ENCODE measurements around the gene RPF1. TPM values are rescaled to one million over a fixed set of nuclear protein-coding genes. Genes with fewer than 3 reads are reported as not detected.

RPF1 gene
- total and polyA plus RNA-seq, 2 of the 8 experiments (the other 6 are each of a cell fraction or from before 2014, with no cell fraction given) = 18.7 to 41.8 TPM

GRCh38 chr1:84502927-84503326, 23.9 kb downstream of the RPF1 start:
- no peak overlapping the region for H3K27ac ChIP-seq (ENCODE audit: low read depth, low read length)
- no peak overlapping the region for H3K14ac ChIP-seq (ENCODE audit: insufficient read length)
- H2BK5ac ChIP-seq (ENCODE audit: low read depth, low read length) = no peak overlapping the region
- no peak overlapping the region for H4K5ac ChIP-seq (ENCODE audit: insufficient read length, low read depth, low read length)
- peaks cover 3 to 59% of the 10 kb centered on the region in 2 experiments; a peak in 2 of 4 replicates for H3K79me2 ChIP-seq (ENCODE audit: control insufficient read depth in 1 of 2, insufficient read depth in 2 of 2, low read length in 2 of 2)
- ChIA-PET CTCF (ENCODE audit: partially characterized antibody) (interaction anchor here (1.1 to 2.5 kb wide), 6 partner anchors 38 to 442 kb away, joined by 3 to 9 read pairs (median 4); partner anchors contain the start of gene CTBS), POLR2A (ENCODE audit: partially characterized antibody) (interaction anchor here (1.3 kb wide), 2 partner anchors 7 to 23 kb away, joined by 3 to 5 read pairs; partner anchors contain the start of gene RPF1)
- H3K9me3 ChIP-seq (ENCODE audit: insufficient read depth in 2 of 2, low read depth in 1 of 2, low read length in 1 of 2) = no peaks in the 10 kb centered on the region
- peaks cover 6% of the 10 kb centered on the region; the same call in 1 of the 2 replicates for H3K23me2 ChIP-seq (ENCODE audit: low read depth, low read length)
- no peak overlapping the region for H2AFZ ChIP-seq (ENCODE audit: low read length)
- no peaks in the 10 kb centered on the region for H3K27me3 ChIP-seq (replicated peaks in 1 of 4; ENCODE audit: control insufficient read depth in 3 of 4, extremely low read depth in 1 of 4, insufficient read depth in 3 of 4, low read length in 3 of 4)
- H4K91ac ChIP-seq (replicated peaks; ENCODE audit: insufficient read length, low read length) = no peak overlapping the region
- H3K36me3 ChIP-seq (ENCODE audit: control insufficient read depth in 2 of 4, insufficient read depth in 4 of 4, low read length in 3 of 4) = peaks cover 0 to 27% (median 5%) of the 10 kb centered on the region in 4 experiments; a peak in 6 of 8 replicates
- H3K56ac ChIP-seq (replicated peaks; ENCODE audit: insufficient read length, low read depth, low read length) = no peak overlapping the region
- H3K4me2 ChIP-seq (ENCODE audit: insufficient read depth in 1 of 2, low read depth in 2 of 2, low read length in 2 of 2) = no peak overlapping the region; a peak in 1 of 4 replicates
- no peak overlapping the region for H2BK20ac ChIP-seq (ENCODE audit: low read length)
- no peak overlapping the region for H3K4ac ChIP-seq (replicated peaks; ENCODE audit: insufficient read length, low read depth, low read length)
- H2BK120ac ChIP-seq (replicated peaks; ENCODE audit: low read depth, low read length) = no peak overlapping the region
- DNase-seq (ENCODE audit: low read depth in 1 of 2, low spot score in 2 of 2) = no peak
- H3K79me1 ChIP-seq (ENCODE audit: low read depth, low read length) = peaks cover 4% of the 10 kb centered on the region; the same call in 1 of the 2 replicates
- H4K20me1 ChIP-seq (replicated peaks in 1 of 2; ENCODE audit: control insufficient read depth in 1 of 2, insufficient read depth in 2 of 2, low read length in 2 of 2) = peaks cover 16 to 20% of the 10 kb centered on the region in 2 experiments
- WGBS, 2 experiments (ENCODE audit: extremely low coverage in 1 of 2, insufficient coverage in 1 of 2, insufficient read length in 1 of 2, insufficient replicate concordance in 2 of 2, low coverage in 1 of 2, low lambda C conversion rate in 2 of 2, missing lambda C conversion rate in 1 of 2) = 95% methylated on average over 5 of the region's 5 CpGs; no CpG with 5 or more reads in 1 of the 2 experiments
- no peak overlapping the region for H2BK15ac ChIP-seq (ENCODE audit: low read length)
- no peak overlapping the region for H2AK5ac ChIP-seq (ENCODE audit: low read depth, low read length)
- no peak overlapping the region for H3K4me3 ChIP-seq (ENCODE audit: extremely low read depth in 1 of 4, insufficient read depth in 2 of 4, low read depth in 3 of 4, low read length in 4 of 4)
- TF ChIP-seq NRF1 (IDR thresholded peaks at IDR 0.05; ENCODE audit: low read depth, low read length) (no peak), USF2 (IDR thresholded peaks at IDR 0.05; ENCODE audit: low read length) (no peak), SIN3A (conservative IDR thresholded peaks at IDR 0.05 in 1 of 2, IDR thresholded peaks at IDR 0.05 in 1 of 2; ENCODE audit: low read depth in 1 of 2, low read length in 2 of 2) (no peak)
- H3K18ac ChIP-seq (ENCODE audit: extremely low read depth, low read length) = no peak overlapping the region
- H4K8ac ChIP-seq (ENCODE audit: extremely low read depth, insufficient read depth, low read length) = no peak overlapping the region
- H3K4me1 ChIP-seq (replicated peaks in 1 of 4; ENCODE audit: control insufficient read depth in 3 of 4, insufficient read depth in 4 of 4, low read length in 3 of 4) = peaks cover 0 to 13% (median 6%) of the 10 kb centered on the region in 4 experiments; a peak in 6 of 7 replicates
- H2BK12ac ChIP-seq (ENCODE audit: low read depth, low read length) = no peak overlapping the region
- H3K9ac ChIP-seq (replicated peaks in 1 of 4; ENCODE audit: extremely low read depth in 1 of 4, low read depth in 3 of 4, low read length in 3 of 4) = no peak overlapping the region
- no peak overlapping the region for H3K23ac ChIP-seq (ENCODE audit: insufficient read length)
- no peak for FAIRE-seq
